Amniotic epithelial cell (primary cell): ENCODE results near the gene MFAP1.

ENCODE experiments used
- DNase-seq: peaks from one replicate; pipeline ENCODE4 v3.0.0-alpha.2; 2010; ENCODE audit warnings: low read depth

The MFAP1 gene

DNA sequence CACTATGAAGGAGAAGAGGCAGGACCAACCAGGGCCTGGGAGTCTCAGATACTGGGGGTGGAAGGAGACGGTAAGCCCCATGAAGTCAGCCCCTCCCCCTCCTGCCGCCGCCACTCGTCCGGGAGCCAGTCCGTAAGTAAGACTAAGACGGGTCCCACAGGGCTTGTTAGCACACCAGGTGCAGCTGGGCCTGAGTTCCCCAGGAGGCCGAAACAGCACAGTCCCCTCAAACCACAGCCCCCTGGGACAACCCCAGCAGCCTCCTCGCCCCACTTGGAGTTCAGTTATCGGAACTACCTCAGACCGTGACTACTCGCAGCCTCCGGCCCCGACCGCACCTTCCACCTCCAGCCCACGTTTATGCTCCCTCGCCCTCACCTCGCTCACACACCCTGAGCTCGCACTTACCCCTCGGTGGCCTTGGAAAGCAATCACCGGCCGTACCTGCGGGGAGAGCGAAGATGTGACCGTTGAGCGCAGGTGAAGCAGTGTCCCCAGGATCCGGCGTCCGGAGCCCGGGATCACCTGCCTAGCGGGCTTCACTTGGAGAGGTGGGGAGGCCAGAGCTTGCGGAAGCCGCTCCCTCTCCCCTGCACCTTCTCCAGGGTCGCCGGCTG lies 48.3 kb downstream of the MFAP1 start:
- DNase-seq, result no peak

DNA sequence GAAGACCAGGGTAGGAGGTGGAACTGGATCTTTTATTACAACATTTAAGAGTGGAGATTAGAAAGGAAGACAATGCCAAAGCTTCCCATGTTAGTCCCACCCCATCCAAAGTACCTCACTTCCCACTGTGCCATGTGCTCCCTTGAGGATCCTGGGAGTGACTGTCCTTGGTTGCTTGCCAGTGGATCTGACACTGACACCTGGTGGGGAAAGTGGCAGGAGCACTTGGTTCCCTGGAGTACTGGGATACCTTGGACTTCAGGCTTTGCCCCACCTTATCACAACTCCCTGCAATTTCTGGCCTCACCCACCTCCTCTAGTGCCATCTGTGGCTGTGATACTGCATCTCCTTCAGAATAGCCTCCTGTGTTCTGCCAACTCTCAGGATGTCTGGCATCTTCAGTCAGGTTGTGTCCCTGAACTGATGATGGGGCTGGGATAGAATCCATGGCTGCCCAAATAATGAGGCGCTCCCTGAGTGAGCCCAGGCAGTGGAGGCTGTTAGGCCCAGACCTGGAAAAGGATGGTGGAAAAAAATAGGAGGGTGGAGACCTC lies 49.0 kb downstream of the MFAP1 start:
- peak; percentile 40 for DNase-seq

DNA sequence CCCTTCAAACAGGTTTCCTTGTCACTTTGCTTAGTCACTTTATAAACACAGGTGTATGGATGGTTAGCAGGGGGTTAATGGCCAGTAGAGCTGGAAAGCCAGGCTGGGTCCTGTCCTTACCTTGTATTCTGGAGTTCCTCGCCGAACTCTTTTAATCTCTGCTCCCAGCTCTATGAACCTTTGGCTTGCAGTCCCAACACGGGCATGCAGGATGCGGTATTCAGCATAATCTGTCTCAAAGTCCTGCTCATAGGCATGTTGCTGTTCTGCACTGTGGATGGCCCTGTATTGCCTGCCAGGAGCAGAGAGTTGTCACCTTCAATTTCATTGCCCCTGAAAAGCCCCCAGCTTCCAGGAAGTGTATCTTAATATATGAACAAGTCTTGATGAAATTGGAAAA lies 50.4 kb downstream of the MFAP1 start:
- DNase-seq, result no peak

DNA sequence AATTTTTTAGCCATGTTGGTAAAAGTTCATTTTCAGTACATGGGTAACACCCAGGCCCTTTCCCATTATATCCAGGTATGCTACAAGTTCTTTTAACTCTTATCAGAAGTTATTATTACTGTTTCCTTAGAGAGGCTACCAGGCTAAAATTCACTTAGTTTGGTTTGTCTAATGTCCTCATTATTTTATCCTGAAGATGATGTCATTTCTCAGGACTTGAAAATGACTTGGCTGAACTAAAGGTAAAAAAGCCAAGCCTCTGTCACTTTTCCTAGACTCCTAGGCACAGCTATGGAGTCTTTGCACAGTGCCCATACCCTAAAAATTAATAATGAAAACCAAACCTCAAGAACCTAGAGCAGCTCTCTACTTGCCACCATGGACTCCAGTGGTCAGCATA lies 51.9 kb downstream of the MFAP1 start:
- DNase-seq, result no peak

DNA sequence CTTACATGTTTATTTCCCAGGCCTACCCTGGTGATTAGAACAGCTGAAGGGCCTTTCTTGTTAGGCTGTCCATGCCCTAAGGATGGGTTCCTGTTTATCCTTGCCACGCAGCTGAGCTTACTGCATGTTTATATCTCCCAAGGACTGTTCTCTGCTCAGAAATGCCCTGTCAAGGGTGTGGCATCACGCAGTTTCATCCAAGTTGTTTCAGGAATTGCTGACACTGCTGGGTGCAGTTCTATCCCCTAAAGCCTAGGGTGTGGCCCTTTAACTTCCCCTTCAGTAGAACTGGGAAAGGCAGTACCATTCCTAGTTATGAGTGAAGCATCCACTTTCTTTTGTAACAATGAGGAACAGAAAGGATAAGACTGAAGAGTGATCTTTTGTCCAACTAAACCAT lies 52.7 kb downstream of the MFAP1 start:
- no peak for DNase-seq

DNA sequence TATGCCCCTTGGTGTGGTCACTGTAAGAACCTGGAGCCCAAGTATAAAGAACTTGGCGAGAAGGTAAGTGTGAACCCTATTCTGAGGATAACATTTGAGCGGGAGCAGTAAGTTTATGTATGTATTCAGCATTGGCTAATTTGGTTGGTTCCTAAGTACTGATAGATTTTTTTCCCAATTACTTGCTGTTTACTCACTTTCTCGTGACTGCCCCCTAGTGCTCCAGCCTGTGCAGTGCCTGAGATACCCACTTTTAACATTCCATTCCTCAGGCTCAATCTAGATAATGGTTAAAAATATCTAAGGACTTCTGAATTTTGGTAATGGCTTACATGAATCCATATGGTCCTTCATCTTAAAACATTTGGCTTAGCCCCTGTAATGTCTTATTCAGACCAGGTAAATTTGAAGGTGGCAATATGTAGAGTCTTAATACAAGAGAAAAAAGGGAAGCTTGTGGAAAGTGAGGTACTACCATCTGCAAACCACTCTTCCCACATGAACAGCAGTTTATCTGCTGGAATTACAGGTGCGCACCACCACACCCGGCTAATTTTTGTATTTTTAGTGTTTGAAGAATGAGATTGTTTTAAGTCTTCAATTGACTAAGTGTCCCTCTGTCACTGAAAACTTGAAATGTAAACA lies 54.8 kb downstream of the MFAP1 start:
- peak; percentile 52 for DNase-seq

DNA sequence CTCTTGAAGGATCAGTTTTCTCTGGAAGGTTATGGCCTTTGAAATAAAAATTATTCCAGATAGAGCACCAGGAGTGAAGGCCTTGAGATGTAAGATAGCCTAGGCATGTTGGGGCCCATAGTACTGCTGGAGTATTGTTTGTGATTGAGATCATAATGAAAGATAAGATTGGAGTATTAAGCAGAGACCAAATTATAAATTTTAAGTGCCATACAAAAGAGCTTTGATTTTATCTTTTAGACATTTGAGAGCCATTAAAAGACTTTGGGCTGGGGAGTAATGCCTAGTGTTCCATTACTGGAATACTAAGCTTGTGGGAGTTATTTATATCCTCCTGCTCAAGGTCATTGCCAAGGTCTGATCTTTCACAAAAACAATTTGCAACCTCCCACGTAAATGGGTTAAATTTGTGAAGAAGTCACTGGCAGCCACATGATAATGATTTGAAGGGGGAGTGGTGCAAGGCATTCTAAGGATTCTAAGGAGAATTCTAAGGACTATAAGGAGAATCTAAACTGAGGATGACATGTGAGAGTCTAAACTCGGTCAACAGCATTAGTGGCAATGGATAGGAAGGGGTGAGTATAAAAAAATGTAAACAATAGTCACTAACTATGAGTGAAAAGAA lies 60.6 kb downstream of the MFAP1 start:
- DNase-seq, result peak; percentile 41

DNA sequence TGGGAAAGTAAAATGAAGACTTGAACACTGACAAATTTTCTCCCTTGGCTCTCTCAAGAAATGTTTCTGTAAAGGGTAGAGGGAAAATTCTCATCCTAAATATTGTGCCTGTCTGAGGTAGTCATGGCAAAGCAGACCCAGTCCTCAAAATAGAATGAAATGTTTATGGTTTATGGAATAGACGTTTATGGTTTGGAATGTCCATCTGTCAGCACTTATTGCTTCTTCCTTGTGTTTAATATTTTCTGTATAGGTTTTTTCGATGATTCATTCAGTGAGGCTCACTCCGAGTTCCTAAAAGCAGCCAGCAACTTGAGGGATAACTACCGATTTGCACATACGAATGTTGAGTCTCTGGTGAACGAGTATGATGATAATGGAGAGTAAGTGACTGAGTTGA lies 61.7 kb downstream of the MFAP1 start:
- no peak for DNase-seq
